Measurements from ENCODE around the gene LMF1. TPM values are rescaled to one million over a fixed set of nuclear protein-coding genes. Genes with fewer than 3 reads are reported as not detected.

LMF1 gene
- total and polyA plus RNA-seq, 2 of the 4 experiments (the other 2 are of a cell fraction) = 7.7 to 13.1 TPM

GRCh38 chr16:874366-875181 is 96.2 kb downstream of the LMF1 start:
- Histone ChIP-seq H2BK15ac (ENCODE audit: low read depth, low read length) (no peak overlapping the region), H3K14ac (replicated peaks; ENCODE audit: low read depth, low read length) (no peak overlapping the region), H2AFZ (replicated peaks; ENCODE audit: low read length, poor library complexity) (no peak overlapping the region), H2AK5ac (ENCODE audit: low read depth, low read length) (no peak overlapping the region), H3K23ac (ENCODE audit: low read depth, low read length) (no peak overlapping the region), H3K9me3 (ENCODE audit: control insufficient read depth, insufficient read depth, low read length) (no peaks in the 10 kb centered on the region), H3K27me3 (ENCODE audit: control insufficient read depth, insufficient read depth, low read length) (no peaks in the 10 kb centered on the region), H2BK20ac (ENCODE audit: low read depth, low read length) (no peak overlapping the region), H3K9ac (ENCODE audit: low read depth, low read length) (no peak overlapping the region), H3K18ac (ENCODE audit: low read depth, low read length) (no peak overlapping the region), H3K4me1 (ENCODE audit: control insufficient read depth, insufficient read depth, low read length) (no peaks in the 10 kb centered on the region), H4K91ac (ENCODE audit: insufficient read depth, low read depth, low read length) (no peak overlapping the region), H3K4me2 (ENCODE audit: low read depth, low read length) (no peak overlapping the region), H3K4me3 (ENCODE audit: insufficient read depth, low read depth, low read length) (no peak overlapping the region), H3K9me1 (ENCODE audit: insufficient read depth, low read length) (no peaks in the 10 kb centered on the region), H3K4ac (ENCODE audit: low read depth, low read length) (no peak overlapping the region), H2BK5ac (ENCODE audit: low read depth, low read length, poor library complexity, severe bottlenecking) (no peak overlapping the region), H2BK120ac (ENCODE audit: low read depth, low read length) (no peak overlapping the region), H4K20me1 (ENCODE audit: insufficient read depth, low read length) (no peaks in the 10 kb centered on the region), H3K27ac (ENCODE audit: insufficient read depth, low read length) (no peak overlapping the region), H2AK9ac (replicated peaks; ENCODE audit: low read depth, low read length, poor library complexity) (no peak overlapping the region), H4K5ac (ENCODE audit: low read depth, low read length) (no peak overlapping the region), H3K79me1 (ENCODE audit: low read depth in 1 of 2, low read length in 2 of 2) (no peaks in the 10 kb centered on the region), H3K36me3 (ENCODE audit: control insufficient read depth, insufficient read depth, low read length) (peaks cover 3% of the 10 kb centered on the region; the same call in 1 of the 2 replicates), H4K8ac (ENCODE audit: low read depth in 2 of 2, low read length in 2 of 2) (no peak overlapping the region), H3K56ac (ENCODE audit: extremely low read depth, insufficient read depth, low read length) (no peak overlapping the region)
- DNase-seq = no peak
- intact Hi-C loops (cut with micrococcal nuclease) (no loop called here), dilution Hi-C loops (cut with HindIII; ENCODE audit: low sequenced_read_pairs, unreplicated experiment) (no loop called here), in situ Hi-C loops (cut with MboI; ENCODE audit: low sequenced_read_pairs) (no loop called here)
- ATAC-seq (ENCODE audit: low read depth) = no peak
- BruUV-seq (replicated peaks) = no TSS peak
- 96% methylated on average over 21 of the region's 48 CpGs; no CpG with 5 or more reads in 1 of the 2 experiments for WGBS, 2 experiments (ENCODE audit: extremely low coverage in 2 of 2, insufficient read length in 1 of 2)
- POLR2A ChIA-PET (ENCODE audit: unreplicated experiment) = no interaction called here
- CTCF ChIA-PET = no interaction called here
- TF ChIP-seq MAZ (IDR thresholded peaks at IDR 0.05; ENCODE audit: borderline replicate concordance, low read depth, low read length) = no peak
- no peak for TF ChIP-seq ELK1 (IDR thresholded peaks at IDR 0.05; ENCODE audit: borderline replicate concordance, low read depth, low read length)
- TF ChIP-seq CEBPB (IDR thresholded peaks at IDR 0.05; ENCODE audit: low read depth, low read length) = no peak
- no peak for TF ChIP-seq NFE2L2 (IDR thresholded peaks at IDR 0.05; ENCODE audit: low read depth, low read length)
- no peak for TF ChIP-seq SMC3 (IDR thresholded peaks at IDR 0.05; ENCODE audit: low read depth, low read length)
- TF ChIP-seq MXI1 (IDR thresholded peaks at IDR 0.05; ENCODE audit: borderline replicate concordance, low read depth, low read length) = no peak
- no peak for TF ChIP-seq USF2 (IDR thresholded peaks at IDR 0.05; ENCODE audit: low read depth, low read length)
- no peak for TF ChIP-seq RCOR1 (IDR thresholded peaks at IDR 0.05; ENCODE audit: insufficient replicate concordance, low read length)
- no peak for TF ChIP-seq CTCF (conservative IDR thresholded peaks at IDR 0.05; ENCODE audit: low read depth, low read length)
- no peak for TF ChIP-seq BHLHE40 (IDR thresholded peaks at IDR 0.05; ENCODE audit: low read depth, low read length)
- TF ChIP-seq FOS (IDR thresholded peaks at IDR 0.05; ENCODE audit: low read depth, low read length) = no peak
- no peak for TF ChIP-seq RFX5 (IDR thresholded peaks at IDR 0.05; ENCODE audit: low read depth, low read length)
- TF ChIP-seq POLR2A (IDR thresholded peaks at IDR 0.05; ENCODE audit: low read depth, low read length) = no peak
- no peak for TF ChIP-seq CHD1 (IDR thresholded peaks at IDR 0.05; ENCODE audit: low read depth, low read length)
